PFSK-1 (cell line): ENCODE results near the gene SLC2A11.
A peak's percentile ranks its signal among the peaks of the same experiment; 100 is the strongest.

Experiments used
- FOXP2 ChIP-seq: optimal IDR thresholded peaks from 2 replicates; pipeline ENCODE3; 2011; ENCODE audit warnings: borderline replicate concordance, control low read depth, inconsistent platforms; ENCODE audit not compliant: insufficient read depth; ENCODE audit errors: extremely low read length, extremely low read depth
- POLR2AphosphoS5 ChIP-seq: IDR thresholded peaks from 2 replicates; pipeline ENCODE4 v1.6.1; 2012; ENCODE audit warnings: low read depth, mild to moderate bottlenecking, control low read depth, low read length, moderate library complexity
- REST ChIP-seq, 2 experiments: IDR thresholded peaks; 2 replicates each; pipeline versions ENCODE4 v1.6.1 to v1.8.0; 2011 to 2012; ENCODE audit warnings: low read depth in 2 of 2, low read length in 2 of 2, control low read depth in 1 of 2, inconsistent platforms in 1 of 2, mild to moderate bottlenecking in 1 of 2, moderate library complexity in 1 of 2; ENCODE audit not compliant: insufficient read depth in 1 of 2
- SIN3A ChIP-seq: IDR thresholded peaks from 2 replicates; pipeline ENCODE4 v1.6.1; 2012; ENCODE audit warnings: mild to moderate bottlenecking, low read length, moderate library complexity, borderline replicate concordance; ENCODE audit not compliant: insufficient read depth
- TAF1 ChIP-seq: IDR thresholded peaks from 2 replicates; pipeline ENCODE4 v1.6.1; 2012; ENCODE audit warnings: low read length, control low read depth, borderline replicate concordance; ENCODE audit not compliant: insufficient read depth

The SLC2A11 gene

GRCh38 chr22:23836281-23836680 is 21.4 kb upstream of the SLC2A11 start:
- TF ChIP-seq REST (IDR thresholded peaks at IDR 0.05; ENCODE audit: insufficient read depth in 1 of 2, low read depth in 2 of 2, low read length in 2 of 2): no peak
- TF ChIP-seq POLR2AphosphoS5: no peak
- TF ChIP-seq TAF1: no peak
- TF ChIP-seq SIN3A: no peak
- no peak for TF ChIP-seq FOXP2

- TF ChIP-seq POLR2AphosphoS5 (no peak), REST (IDR thresholded peaks at IDR 0.05; ENCODE audit: insufficient read depth in 1 of 2, low read depth in 2 of 2, low read length in 2 of 2) (no peak), TAF1 (no peak), FOXP2 (no peak), SIN3A (no peak)
These were observed 20.8 kb upstream of the SLC2A11 start for GRCh38 chr22:23836692-23837495.

GRCh38 chr22:23837496-23837859 is 20.2 kb upstream of the SLC2A11 start:
- TF ChIP-seq SIN3A (no peak), REST (IDR thresholded peaks at IDR 0.05; ENCODE audit: insufficient read depth in 1 of 2, low read depth in 2 of 2, low read length in 2 of 2) (no peak), POLR2AphosphoS5 (no peak), TAF1 (no peak), FOXP2 (no peak)

GRCh38 chr22:23837911-23838680 is 19.6 kb upstream of the SLC2A11 start:
- no peak for TF ChIP-seq TAF1
- no peak for TF ChIP-seq FOXP2
- no peak for TF ChIP-seq SIN3A

GRCh38 chr22:23838681-23839468 is 18.8 kb upstream of the SLC2A11 start, which contains the start of gene DERL3:
TSS of gene DERL3 (minus strand) at chr22:23839006. CDS start at chr22:23838987, 19 bp downstream.
- TF ChIP-seq TAF1 (no peak), FOXP2 (peak; percentile 16)
